Right hindlimb (tissue), 1 donor: ENCODE results near the gene NPAS2.

Experiments
- DNase-seq: peaks from one replicate; pipeline ENCODE4 v3.0.0-alpha.2; 2018

NPAS2 gene

DNA sequence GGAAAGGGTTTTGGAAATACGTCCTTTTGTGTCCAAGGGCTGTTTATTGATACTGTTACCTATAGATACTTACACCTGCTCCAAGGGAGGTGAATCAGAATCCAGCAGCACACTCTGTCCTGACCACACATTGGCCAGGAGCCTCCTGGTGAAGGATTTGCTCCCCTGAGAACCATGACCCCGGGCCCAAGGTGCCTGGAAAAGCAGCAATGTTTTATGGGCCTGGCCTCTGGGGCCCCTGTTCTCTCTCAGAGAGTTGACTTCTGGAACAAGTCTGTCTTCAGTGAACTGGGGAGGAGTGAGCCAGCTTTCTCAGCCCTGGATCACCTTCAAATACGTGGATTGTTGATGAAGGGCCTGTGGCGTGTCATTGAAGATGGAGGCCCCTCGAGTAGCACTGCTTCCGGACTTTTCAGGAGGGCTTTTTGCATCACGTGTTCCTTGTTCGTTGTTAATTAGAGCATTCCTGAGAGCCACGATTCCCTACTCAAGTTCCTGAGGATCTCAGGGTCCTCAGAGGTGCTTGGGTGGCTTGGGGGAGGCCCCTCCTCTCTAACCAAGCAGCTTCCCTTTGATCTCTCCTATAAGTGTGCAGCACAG is 103.6 kb downstream of the NPAS2 start:
- DNase-seq = no peak

DNA sequence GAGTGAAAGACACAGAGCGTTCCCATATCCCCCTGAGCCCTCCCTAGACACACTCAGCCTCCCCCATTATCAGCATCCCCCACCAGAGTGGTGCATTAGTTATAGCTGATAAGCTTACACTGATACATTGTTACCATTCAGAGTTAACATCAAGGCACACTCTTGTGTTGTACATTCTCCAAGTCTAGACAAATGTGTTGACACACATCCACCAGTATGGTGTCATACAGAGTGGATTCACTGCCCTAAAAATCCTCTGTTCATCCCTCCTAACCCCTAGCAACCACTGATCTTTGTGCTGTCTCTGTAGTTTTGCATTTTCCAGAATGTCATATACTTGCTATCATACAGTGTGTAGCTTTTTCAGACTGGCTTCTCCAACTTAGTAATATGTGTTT is 104.2 kb downstream of the NPAS2 start:
- DNase-seq = no peak

- DNase-seq = no peak
These were observed 104.8 kb downstream of the NPAS2 start for GRCh38 chr2:100924520-100925451.

- no peak for DNase-seq
These were observed 108.3 kb downstream of the NPAS2 start for GRCh38 chr2:100928235-100928634.

DNA sequence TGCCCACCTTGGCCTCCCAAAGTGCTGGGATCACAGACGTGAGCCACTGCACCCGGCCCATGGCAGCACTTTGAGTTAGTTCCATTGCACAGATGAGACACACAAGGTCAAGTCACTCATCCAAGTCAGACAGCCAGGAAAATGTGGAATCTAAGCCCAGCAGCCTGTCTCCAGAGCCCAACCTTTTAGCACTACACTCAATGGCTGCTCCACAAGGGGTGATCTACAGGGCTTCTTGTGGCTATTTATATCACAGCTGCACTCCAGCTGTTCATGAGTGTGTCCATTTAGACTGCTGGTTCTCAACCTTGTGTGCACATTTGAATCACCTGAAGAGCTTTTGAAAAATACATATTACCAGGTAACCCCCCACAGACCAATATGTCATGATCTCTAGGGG is 109.2 kb downstream of the NPAS2 start:
- no peak for DNase-seq

- DNase-seq = no peak
These were observed 114.8 kb downstream of the NPAS2 start for GRCh38 chr2:100934504-100935371.

- no peak for DNase-seq
These were observed 115.4 kb downstream of the NPAS2 start for GRCh38 chr2:100935372-100935752.

GRCh38 chr2:100936070-100936741 is 116.3 kb downstream of the NPAS2 start:
- DNase-seq = no peak

DNA sequence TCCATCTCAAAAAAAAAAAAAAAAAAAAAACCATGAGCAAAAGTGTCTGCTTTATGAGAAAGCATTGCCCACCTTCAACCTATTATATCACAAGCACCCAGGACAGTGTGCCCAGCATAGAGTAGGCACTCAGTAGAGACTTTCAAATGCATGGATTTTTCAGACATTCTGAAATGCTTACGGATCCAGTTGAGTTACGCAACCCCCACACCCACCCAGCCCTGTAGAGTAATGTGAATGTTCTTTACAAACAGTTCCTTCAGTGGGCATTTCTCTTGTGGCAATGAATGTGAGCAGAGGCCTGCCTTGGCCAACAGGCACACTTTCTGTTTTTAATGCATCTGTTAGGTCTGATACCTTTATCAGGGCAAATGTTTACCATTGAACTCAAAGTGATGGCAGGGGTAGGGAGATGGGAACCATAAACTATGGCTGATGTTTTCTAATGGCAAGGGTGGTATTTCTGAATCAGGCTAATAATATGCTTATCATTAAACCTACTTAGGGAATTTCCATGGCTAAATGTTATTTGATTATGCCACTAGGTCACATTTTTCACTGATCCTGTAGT is 117.1 kb downstream of the NPAS2 start:
- no peak for DNase-seq

DNA sequence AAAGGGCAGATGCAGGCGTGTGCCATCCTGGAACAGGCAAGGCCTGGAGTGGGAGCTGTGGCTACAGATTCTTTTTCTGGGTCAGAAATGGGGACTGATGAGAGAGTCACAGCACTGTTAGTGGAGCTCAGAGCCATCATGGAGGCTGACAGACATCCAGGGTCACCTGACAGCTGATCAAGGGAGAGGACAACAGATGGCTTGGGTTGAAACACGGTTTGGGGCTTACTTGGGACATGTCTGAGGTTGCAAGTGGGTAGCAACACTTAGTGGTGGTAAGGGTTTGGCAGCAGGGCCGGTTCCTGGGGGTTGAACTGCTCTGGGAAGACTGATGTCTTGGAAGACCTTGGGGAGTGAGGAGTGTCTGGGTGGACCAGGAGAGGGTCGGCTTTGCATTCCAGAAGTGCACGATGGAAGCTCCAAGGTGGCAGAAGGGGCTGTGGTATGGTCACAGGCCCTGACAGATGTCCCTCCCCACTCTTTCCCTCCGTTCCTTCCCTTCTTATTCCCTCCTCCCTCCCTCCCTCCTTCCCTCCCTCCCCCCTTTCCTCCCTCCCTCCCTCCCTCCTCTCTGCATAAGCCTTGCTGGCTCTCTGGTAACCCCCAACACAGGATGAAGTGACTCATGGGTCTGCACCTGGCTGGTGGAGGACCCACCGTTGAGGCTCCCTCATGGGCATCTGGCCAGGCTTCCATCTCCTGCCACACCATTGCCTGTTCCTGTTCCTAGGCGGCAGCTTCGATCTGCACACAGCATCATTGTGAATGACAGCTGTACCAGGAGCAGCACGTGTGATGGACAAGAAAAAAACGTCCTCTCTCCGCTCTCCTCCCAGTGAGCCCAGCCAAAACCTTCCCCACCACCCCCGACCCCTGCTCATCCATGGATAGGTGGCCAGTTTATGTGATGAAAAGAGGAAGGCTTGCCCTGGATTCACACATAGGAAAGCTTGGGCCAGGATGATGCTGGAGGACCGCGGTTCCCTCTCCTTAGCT is 118.4 kb downstream of the NPAS2 start:
- DNase-seq = no peak

GRCh38 chr2:100939445-100939844 is 119.5 kb downstream of the NPAS2 start:
- no peak for DNase-seq

DNA sequence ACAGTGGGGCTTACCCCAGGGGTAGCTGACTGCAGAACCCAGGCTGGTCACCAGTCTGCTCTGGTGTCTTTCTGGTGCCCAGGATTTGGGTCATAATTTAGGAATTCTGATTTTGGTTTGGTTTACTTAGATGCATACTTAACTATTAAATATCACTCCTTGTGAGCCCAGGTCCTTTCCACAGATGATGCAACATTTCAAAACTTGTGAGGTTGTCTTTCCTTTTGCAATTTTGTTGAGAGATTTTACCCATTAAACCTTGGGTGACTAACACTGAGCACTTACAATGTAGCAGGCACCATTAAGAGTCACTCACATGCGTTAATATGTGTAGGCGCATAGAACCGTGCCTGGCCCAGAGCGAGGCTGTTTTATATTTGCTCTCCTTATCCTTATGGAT is 120.3 kb downstream of the NPAS2 start:
- DNase-seq = no peak

DNA sequence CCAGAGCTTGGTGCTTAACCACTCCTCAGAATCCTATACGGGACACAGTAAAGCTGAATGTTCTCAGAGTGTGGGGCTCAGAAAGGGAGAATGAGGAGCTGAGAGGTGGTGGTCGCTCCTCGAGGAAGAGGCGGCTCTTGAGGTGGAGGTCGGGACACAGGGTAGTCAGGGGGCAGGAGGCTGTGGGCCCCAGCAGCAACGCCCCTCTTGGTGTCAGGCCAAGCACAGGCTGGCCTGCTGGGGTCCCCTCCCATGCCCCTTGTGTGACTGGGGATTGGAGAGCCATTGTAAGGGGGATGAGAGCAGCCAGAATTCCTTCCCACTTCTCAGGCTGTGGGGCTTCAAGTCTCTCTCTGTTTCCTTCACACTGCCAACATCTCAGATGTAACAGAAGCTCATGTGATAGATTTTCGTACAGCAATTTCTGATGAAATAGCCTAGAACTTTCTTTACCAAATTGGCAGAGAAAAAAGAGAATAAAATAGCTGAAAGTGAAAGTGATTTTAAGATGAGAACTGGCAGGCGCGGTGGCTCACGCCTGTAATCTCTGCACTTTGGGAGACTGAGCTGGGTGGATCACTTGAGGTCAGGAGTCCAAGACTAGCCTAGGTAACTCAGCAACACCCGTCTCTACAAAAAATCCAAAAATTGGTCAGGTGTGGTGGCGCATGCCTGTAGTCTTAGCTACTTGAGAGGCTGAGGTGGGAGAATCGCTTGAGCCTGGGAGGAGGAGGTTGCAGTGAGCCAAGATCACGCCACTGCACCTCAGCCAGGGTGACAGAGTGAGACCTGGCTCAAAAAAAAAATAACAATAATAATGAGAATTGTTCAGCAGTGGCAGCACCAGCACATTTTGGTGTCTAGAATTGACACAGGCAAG is 121.1 kb downstream of the NPAS2 start:
- DNase-seq = no peak

- DNase-seq = no peak
These were observed 121.8 kb downstream of the NPAS2 start for GRCh38 chr2:100941646-100942240.

DNA sequence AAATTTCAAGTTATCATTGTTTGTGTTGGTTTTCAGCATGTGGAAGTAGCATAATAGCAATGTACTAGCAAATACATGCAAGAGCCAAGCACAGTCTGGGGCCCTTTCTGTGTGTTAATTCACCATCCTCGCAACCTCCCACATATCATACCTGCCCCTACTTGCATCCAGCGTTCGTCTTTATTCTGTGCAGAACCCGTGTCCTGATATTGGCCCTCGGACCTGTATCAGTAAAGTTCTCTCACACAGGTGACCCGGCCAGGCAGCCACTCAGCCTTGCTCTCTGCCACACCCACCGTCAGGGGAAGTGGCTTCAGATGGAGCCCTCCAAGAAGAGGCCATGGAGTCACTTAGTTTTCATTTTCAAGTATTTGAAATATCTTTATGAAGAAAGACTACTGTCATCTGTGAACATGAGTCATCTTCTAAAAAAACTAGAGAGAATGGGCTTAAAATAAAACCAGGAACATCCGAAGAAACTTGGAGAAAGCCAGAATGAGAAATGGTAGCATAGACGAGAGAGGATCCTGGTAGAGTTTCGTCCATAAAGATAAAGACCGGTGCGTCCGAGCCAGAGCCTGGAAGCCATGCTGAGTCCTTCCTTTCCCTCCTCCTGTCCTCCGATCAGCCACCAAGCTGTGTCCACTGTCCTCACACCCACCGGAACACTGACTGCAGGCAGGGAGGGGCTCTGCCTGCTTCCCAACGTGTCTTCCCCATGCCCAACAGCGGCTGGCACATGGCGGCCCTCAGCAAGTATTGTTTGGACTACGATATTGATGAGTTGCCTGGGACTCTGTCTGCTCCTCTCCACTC is 124.9 kb downstream of the NPAS2 start:
- DNase-seq = no peak

- DNase-seq = no peak
These were observed 125.4 kb downstream of the NPAS2 start for GRCh38 chr2:100945433-100945740.

GRCh38 chr2:100945930-100946607 is 126.1 kb downstream of the NPAS2 start:
- DNase-seq = no peak
